ENCODE measurements around the gene TRIM29.
"Not testable (repeated sequence)": the region's sequence is repeated elsewhere in the genome, so short reads cannot be mapped to it uniquely, and the experiment has no call there.

TRIM29 gene

GRCh38 chr11:120172054-120172911 lies 34.4 kb upstream of the TRIM29 start:
- DNase-seq (ENCODE audit: low read depth) = peak; percentile 39

DNA sequence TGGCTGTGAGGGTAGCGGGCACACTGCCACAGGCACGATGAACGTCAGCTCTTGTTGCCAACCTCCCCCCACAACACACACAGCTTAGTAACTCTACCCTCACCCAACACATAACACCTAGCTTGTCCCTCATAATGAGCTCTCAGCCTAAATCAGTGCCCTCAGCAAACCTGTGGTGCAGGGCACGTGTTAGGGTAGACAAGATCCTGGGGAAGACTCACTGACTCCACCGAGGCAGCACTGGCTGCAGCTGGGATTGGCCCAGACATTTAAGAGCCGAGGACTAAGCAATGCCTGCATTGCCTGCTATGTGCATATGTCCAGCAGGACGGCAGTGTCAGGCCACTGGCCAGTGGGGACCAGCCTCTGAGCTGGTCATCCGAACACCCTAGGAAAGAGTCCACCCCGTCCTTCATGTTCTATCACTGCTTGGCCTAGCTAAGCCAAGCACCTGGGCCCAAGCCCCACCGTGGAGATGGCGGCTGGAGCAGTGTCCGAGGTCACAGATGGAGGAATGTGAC lies 32.9 kb upstream of the TRIM29 start:
- no peak for DNase-seq (ENCODE audit: low read depth)

GRCh38 chr11:120169981-120170698 lies 32.2 kb upstream of the TRIM29 start:
- DNase-seq (ENCODE audit: low read depth) = no peak

DNA sequence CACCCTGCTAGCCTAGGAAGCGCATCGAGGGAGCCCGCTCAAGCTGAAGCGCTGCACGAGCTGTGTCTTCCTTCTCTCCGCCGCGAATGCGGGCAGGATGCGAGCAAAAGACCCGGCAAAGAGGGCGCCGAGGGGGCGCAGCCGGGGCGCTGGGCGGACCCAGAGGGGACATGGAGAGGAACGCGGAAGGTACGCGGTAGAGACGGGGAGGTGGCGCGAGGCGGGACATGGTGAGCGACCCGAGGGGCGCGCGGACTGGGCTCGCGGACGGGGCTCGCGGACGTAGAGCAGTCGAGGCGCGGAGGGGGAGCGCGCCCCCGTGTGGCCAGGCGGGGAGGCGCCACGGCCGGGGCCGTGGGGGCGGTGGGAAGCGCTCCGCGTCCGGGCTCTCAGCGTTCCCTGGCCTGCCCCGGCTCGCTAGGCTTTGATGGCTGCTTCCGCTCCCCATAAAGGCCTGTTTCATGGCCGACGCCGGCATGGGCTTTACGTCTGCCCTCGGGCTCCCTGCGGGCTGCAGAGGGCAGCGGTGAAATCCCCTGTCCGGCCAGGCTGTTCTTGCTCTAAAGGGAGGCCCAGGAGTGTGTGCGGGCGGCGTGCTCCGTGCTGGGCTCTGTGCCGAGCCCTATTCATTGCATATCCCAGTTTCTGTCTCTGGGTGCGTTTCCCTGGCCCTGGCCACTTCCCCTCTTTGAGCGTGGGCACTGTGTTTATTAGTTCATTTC lies 31.2 kb upstream of the TRIM29 start:
- DNase-seq (ENCODE audit: low read depth) = peak; percentile 45

DNA sequence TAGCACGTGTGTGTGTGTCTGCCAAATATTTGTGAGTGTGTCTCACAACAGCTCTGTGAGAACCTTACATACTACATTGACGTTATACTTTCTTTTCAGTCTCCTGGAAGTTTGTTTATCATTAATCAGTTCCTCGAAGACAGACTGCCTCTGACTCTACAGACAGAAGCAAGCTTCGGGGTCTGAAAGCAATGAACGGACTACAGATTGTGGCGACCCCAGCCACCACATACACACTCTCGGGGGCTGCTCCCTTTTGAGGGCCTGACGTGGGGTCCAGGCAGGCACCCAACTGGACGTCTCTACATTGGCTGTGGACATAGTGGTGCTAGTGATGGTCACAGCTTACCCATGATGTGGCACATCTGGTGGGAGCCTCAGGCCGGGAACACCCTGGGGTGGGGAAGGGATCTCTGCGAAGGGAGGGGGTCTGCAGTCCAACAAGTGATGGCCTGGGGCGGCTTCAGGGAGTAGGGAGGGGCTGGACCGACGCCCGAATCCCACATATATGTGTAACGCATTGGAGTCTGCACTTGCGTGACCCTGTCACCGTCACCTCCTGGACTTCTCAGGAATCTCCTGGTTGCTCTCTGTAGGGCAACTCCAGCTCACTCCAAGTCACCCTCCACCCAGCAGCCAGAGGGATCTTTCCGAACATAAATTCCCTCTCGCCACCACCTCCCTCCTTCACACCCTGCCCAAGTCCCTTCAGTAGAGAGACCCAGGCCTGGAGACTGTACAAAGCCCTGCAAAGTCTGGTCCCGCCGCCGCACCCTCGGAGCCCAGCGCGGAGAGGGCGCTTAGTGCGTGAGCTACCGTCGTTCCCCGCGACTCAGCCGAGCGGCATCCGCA lies 30.4 kb upstream of the TRIM29 start:
- DNase-seq (ENCODE audit: low read depth) = no peak

- no peak for DNase-seq (ENCODE audit: low read depth)
Measured at GRCh38 chr11:120167659-120168058, 29.7 kb upstream of the TRIM29 start.

DNA sequence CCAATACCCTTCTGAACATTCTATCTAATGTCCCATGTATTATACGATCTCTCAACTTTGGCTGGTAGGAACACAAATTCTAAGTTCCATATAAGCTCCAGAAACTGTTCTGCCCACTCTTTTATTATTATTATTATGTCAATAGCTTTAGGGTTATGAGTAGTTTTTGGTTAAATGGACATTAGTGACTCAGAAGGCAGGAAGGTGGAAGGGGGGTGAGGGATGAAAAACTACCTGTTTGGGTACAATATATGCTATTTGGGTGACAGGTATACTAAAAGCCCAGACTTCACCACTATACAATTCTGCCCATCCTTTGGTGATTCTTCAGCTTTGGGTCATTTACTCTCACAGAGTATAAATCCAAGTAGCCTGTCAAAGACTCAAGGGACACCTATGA lies 22.5 kb upstream of the TRIM29 start:
- no peak for DNase-seq (ENCODE audit: low read depth)

- no peak for DNase-seq (ENCODE audit: low read depth)
Measured at GRCh38 chr11:120153221-120153620, 15.3 kb upstream of the TRIM29 start.

GRCh38 chr11:120151536-120151935 lies 13.6 kb upstream of the TRIM29 start:
- no peak for DNase-seq (ENCODE audit: low read depth)

DNA sequence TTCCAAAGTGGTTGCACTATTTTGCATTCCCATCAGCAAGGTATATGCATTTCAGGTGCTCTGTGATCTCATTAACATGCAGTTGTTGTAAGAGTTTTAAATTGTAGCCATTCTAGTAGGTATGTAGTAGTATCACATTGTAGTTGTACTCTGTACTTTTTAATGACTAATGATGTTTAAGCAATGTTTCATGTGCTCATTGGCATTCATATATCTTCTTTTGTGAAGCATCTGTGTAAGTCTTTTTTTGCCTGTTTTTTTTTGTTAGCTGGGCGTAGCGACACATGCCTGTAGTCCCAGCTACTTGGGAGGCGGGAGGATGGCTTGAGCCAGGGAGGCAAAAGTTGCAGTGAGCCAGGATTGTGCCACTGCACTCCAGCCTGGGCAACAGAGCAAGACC lies 11.3 kb upstream of the TRIM29 start:
- no peak for DNase-seq (ENCODE audit: low read depth)

DNA sequence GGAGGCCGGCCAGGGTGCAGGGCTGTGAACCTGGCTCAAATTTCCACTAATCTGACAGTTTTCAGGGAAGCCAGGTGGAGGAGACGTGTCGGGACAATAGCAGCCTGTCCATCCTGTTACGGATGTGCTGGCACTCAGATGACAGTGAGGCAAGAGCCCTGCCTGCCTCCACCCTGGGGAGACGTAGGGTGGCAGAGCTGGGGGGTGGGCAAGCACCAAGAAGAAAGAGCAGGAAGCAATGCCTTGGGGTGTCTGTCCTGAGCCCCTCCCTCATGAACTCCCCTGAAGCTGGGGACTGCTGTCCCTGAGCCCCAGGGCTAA lies 10.0 kb upstream of the TRIM29 start:
- no peak for DNase-seq (ENCODE audit: low read depth)

DNA sequence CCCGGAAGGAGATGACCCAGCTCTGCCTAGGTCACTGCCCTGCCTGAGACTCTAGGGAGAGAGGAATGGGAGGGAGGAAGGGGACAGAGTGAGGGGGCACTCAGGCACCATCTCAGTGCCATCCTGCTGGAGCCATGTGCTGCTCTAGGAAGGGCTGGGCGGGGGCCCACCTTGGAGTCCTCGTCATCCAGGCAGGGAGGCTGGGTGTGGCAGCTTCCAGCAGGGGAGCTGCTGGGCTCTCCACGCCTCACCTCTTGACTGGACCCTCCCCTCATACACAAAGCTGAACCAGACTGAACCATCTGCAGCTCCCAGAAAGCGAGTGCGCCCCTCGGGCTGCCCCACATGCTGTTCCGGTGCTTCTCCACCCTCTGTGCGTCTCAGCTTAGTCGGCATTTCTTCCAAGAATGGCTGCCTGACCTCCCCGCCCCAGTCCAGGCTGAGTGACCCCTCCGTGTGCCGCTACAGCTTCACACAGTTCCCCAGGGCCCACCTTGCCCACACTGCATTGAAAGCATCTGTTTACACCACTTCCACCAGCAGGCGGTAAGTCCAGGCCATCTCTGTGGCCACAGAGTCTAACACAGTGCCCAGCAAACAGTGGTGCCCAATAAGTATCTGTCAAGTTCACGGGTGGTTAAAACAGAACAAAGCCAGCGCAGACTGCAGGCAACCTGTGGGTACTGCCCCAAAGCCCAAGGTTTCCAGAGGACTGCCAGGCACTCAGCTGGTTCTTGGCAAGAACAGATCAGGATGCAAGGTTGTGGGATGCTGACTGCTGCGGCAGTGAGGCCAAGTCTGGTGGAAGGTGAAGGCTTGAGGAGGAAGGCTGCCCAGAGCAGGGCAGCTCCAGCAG lies 9.4 kb upstream of the TRIM29 start:
- no peak for DNase-seq (ENCODE audit: low read depth)

DNA sequence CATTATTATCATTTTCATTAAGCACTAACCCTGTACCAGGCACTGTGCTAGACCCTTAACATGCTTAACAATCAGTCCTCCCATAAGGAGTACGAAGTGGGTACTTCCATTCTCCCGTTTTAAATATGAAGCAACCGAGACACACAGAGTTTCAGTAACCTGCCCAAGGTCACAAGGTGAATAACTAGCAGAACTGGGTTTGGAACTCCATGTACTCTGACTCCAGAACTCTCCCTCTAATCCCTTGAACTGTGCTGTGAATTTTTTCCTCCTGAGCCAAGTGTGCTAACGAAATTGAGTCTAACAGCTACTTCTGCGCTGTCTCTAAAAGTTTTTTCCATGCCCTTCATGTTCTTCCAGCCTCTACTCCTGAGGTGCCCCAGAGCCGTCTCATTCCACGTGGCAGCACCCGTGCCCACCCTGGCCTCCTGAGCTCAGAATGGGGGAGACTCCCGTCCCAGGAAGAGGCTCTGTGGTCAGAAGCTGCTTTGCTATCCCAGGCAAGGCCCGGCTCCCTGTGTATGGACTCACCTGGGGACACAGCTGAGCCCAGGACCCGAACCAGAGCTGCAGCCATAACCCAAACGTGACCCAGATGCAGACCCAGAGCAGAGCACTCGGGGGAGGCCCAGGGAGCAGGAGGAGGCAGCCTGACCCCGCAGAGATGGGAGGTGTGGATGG lies 8.6 kb upstream of the TRIM29 start:
- DNase-seq (ENCODE audit: low read depth) = no peak

- no peak for DNase-seq (ENCODE audit: low read depth)
Measured at GRCh38 chr11:120144501-120144900, 6.6 kb upstream of the TRIM29 start.

DNA sequence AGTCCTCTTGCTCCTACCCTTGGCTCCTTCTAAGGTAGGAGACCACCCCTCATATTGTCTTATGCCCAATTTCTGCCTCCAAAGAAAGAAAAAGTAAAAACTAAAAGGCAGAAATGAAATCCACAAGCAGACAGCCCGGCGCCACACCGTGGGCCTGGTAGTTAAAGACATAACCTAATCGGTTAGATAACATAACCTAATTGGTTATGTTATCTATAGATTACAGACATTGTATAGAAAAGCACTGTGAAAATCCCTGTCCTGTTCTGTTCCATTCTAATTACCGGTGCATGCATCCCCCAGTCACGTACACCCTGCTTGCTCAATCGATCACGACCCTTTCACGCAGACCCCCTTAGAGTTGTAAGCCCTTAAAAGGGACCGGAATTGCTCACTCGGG lies 5.6 kb upstream of the TRIM29 start:
- DNase-seq (ENCODE audit: low read depth) = not testable (repeated sequence)

DNA sequence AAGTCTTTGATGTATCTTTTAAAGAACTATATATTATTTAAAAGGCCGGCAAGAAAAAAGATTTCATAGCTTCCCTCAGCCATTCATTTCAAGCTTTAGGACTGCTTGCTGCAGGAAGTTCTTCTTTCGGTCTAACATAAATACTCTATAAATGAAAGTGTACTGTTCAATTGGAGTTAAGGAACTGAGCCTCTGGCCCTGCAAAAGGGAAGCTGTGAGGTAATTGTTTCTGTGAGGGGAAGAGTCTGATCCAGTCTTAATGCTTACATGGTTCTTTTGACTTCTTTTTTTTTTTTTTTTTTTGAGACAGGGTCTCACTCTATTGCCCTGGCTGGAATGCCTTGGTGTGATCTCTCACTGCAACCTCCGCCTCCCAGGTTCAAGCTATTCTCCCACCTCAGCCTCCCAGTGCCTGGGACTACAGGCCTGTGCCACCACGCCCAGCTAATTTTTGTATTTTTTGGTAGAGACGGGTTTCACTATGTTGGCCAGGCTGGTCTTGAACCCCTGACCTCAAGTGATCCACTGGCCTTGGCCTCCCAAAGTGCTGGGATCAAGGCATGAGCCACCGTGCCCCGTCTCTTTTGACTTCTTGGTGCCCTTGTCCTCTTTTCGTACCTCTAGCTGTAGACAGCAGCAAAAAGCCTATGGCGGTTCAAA lies 4.7 kb upstream of the TRIM29 start:
- no peak for DNase-seq (ENCODE audit: low read depth)

GRCh38 chr11:120141768-120142423 lies 4.0 kb upstream of the TRIM29 start:
- DNase-seq (ENCODE audit: low read depth) = no peak

GRCh38 chr11:120141113-120141767 lies 3.3 kb upstream of the TRIM29 start:
- DNase-seq (ENCODE audit: low read depth) = no peak

Data from CMK (cell line).